ENCODE data around the gene CCDC71. TPM values are rescaled to one million over a fixed set of nuclear protein-coding genes. Genes with fewer than 3 reads are reported as not detected.

The CCDC71 gene
- total RNA-seq, 1 experiment from 2014 or later = 31.2 TPM

Other genes with a start within 250 kb of the CCDC71 start
- gene ARIH2, start 247.5 kb downstream of the CCDC71 start, total RNA-seq (2014; rRNA removed; shearing (Covaris generic); ENCODE audit: low replicate concordance) = 67.2 and 83.3 TPM in 2 replicates
- 65.2 and 72.9 TPM in 2 replicates for gene P4HTM, start 176.1 kb downstream of the CCDC71 start, total RNA-seq (2014; rRNA removed; shearing (Covaris generic); ENCODE audit: low replicate concordance)
- gene WDR6, start 158.9 kb downstream of the CCDC71 start, total RNA-seq (2014; rRNA removed; shearing (Covaris generic); ENCODE audit: low replicate concordance) = 38.0 and 38.2 TPM in 2 replicates
- gene DALRD3, start 147.8 kb downstream of the CCDC71 start, total RNA-seq (2014; rRNA removed; shearing (Covaris generic); ENCODE audit: low replicate concordance) = 63.4 and 69.7 TPM in 2 replicates
- gene NDUFAF3, start 144.2 kb downstream of the CCDC71 start, total RNA-seq (2014; rRNA removed; shearing (Covaris generic); ENCODE audit: low replicate concordance) = 170 and 175 TPM in 2 replicates
- 222 and 291 TPM in 2 replicates for gene IMPDH2, start 136.9 kb downstream of the CCDC71 start, total RNA-seq (2014; rRNA removed; shearing (Covaris generic); ENCODE audit: low replicate concordance)
- gene QRICH1, start 72.3 kb downstream of the CCDC71 start, total RNA-seq (2014; rRNA removed; shearing (Covaris generic); ENCODE audit: low replicate concordance) = 88.8 and 107 TPM in 2 replicates
- gene QARS1, start 61.6 kb downstream of the CCDC71 start, total RNA-seq (2014; rRNA removed; shearing (Covaris generic); ENCODE audit: low replicate concordance) = 241 and 326 TPM in 2 replicates
- gene USP19, start 45.5 kb downstream of the CCDC71 start, total RNA-seq (2014; rRNA removed; shearing (Covaris generic); ENCODE audit: low replicate concordance) = 37.0 and 42.1 TPM in 2 replicates
- 98.6 and 112 TPM in 2 replicates for gene LAMB2, start 33.3 kb downstream of the CCDC71 start, total RNA-seq (2014; rRNA removed; shearing (Covaris generic); ENCODE audit: low replicate concordance)
- 14.8 and 26.2 TPM in 2 replicates for gene KLHDC8B, start 5.3 kb upstream of the CCDC71 start, total RNA-seq (2014; rRNA removed; shearing (Covaris generic); ENCODE audit: low replicate concordance)
- gene C3orf62, start 110.9 kb upstream of the CCDC71 start, total RNA-seq (2014; rRNA removed; shearing (Covaris generic); ENCODE audit: low replicate concordance) = 0.14 TPM in 1 of 2 replicates, not detected in the other
- 22.6 and 32.2 TPM in 2 replicates for gene USP4, start 173.7 kb upstream of the CCDC71 start, total RNA-seq (2014; rRNA removed; shearing (Covaris generic); ENCODE audit: low replicate concordance)
- gene GPX1, start 192.0 kb upstream of the CCDC71 start, total RNA-seq (2014; rRNA removed; shearing (Covaris generic); ENCODE audit: low replicate concordance) = 420 and 481 TPM in 2 replicates
- gene RHOA, start 245.6 kb upstream of the CCDC71 start, total RNA-seq (2014; rRNA removed; shearing (Covaris generic); ENCODE audit: low replicate concordance) = 417 and 435 TPM in 2 replicates
- gene TCTA, start 246.1 kb upstream of the CCDC71 start, total RNA-seq (2014; rRNA removed; shearing (Covaris generic); ENCODE audit: low replicate concordance) = 23.8 and 28.5 TPM in 2 replicates